GM21576 (cell line): Measurements from ENCODE around the gene XYLT1.

ENCODE experiments used
- ATAC-seq: cut with Tn5 transposase; IDR thresholded peaks from one replicate; pipeline ENCODE4 v1.9.1; 2021; ENCODE audit warnings: mild to moderate bottlenecking, moderate library complexity; ENCODE audit not compliant: unreplicated experiment

Gene XYLT1

DNA sequence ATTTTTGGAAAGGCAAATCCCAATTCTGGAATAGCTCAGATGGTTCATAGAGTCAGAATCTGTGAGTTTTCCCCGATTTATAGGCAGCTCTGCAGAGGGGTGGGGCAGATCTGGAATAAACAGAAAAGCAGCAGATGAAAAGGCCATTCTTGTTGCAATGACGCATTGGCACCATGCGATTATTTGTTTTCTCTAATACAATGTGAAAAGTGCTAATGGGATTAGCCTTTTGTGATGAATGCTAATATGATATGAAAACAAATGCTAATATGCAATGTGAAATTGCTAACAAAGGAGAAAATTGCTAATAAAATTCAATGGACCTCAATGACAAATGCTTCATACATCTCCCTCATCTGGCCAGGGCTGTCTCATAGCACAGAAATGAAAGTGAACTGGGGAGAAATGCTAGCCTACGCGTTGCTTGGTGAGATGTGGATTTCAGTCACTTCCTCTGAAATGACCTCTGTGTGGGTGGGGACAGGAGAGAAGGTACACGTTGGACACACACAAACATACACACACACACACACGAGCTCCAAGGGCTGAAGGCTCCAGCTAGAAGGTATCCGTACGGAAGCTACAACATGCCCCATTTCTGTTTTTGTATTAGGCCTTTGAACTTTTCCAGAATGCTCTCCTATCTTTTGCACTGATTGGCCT, 394.5 kb downstream of the XYLT1 start:
- ATAC-seq: no peak

DNA sequence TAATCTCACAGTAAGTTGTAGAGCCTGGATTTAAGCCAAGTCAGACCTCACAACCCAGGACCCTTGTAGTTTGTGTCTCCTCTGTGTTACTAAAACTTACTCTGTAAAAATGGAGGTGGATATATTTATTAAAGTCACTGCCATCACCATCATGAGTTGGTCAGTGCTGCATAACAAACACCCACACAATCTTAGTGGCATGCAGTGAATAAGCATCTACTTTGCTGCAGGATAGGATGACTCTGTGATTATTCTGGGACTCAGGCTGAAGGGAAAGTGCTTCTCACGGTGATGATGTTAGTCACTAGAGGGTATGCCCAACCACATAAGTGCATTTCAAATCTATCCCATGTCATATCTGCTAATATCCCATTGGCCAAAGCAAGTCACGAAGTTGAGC, 398.7 kb downstream of the XYLT1 start:
- ATAC-seq: no peak

DNA sequence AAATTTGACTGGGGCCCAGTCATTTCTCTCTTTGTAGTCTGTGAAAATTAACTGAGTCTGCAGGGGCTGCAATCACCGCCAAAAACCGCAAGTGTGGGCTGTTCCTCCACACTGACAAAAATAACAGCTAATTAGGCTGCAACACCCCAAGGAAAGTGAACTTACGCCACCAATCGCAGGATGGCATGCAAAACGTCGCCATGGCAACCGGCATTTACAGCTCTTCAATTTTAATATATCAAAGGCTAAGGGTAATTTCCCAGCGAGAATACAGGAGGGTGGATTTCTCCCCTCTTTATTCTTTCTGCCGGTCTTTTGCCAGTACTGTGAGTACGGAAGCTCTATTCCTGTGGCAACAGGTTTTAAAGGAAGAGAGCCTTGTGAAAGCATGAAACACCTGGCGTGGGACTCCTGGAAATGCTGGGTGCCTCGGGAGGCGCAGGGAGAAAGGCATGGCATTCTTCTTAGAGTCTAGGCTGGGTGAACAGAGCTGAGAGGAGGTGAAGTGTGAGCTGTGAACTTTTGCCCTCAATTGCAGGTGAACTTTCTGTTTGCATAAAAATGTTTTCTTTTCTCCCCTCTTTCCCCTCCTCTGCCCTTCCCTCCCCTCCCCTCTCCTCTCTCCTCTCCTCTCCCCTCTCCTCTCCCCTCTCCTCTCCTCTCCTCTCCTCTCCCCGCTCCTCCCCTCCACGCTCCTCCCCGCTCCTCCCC, 399.7 kb downstream of the XYLT1 start:
- peak; percentile 75 for ATAC-seq

- ATAC-seq: no peak
Observed at GRCh38 chr16:17069681-17070080, 401.1 kb downstream of the XYLT1 start.

GRCh38 chr16:17068524-17068923, 402.2 kb downstream of the XYLT1 start:
- ATAC-seq: no peak

DNA sequence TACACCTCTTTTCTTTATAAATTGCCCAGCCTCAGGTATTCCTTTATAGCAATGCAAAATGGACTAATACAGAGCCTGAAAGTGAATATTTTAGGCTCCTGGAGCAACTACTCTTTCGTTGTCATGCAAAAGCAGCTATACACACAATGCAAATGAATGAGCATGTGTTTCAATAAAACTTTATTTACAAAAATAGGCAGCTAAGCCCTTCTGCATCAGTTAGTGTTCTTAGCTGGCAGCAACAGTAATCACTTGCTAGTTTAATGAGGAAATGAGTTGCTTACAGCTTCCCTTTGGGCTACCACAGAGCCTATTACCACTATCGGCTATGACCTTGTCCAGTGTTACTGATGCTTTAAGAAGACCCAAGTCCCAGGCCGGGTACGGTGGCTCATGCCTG, 402.9 kb downstream of the XYLT1 start:
- no peak for ATAC-seq

- no peak for ATAC-seq
Observed at GRCh38 chr16:17063201-17064139, 407.3 kb downstream of the XYLT1 start.

DNA sequence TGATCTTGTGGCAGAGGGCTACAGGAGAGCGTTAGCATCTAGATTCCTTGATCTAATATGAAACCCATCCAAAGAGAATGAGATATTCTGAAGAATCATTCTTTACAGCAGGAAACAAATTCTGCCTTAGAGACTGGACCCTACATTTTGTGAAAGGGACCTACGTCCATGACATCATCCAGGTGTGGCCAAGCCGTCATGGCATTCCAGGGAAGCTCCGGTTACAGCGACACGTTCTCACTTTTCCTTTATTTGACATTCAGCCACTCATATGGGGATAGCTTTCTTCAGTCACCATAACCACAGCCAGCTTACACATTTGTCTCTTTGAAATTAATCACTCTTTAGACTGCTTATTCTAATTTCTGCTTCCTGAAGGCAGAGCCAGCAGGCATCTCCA, 408.1 kb downstream of the XYLT1 start:
- ATAC-seq: no peak

DNA sequence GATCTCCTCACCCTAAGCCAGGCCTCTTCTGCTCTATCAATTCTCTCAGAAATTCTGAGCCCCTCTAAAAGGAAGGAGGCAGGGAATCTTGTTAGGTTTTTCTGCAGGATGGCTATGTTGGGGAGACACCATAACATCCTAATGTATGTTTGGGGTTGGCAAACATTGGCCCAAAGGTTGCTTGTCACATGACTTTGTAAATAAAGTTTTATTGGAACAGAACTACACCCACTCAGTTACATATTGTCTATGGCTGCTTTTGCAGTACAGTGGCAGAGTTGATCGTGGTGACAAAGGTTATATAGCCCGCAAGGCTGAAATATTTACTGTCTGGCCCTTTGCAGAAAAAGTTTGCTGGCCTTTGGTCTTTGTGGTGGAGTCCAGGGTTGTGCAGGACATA, 409.4 kb downstream of the XYLT1 start:
- ATAC-seq: no peak

DNA sequence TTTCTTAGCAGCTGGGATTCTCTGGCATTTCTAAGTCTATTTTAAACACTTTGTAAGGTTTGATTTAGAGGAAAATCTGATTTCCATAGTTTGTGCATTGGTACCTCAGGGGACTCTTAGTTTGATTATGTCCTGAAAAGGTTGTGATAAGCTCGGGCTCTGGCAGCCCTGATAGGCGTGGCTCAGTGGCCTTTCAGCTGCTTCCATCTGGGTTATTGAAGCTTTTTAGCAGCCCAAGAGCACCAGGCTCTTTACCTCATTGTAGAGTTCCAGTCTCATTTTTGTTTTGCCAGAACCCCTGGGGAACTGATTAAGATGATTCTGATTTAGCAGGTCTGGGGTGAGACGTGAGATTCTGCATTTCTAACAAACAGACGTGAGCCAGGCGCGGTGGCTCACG, 412.3 kb downstream of the XYLT1 start:
- ATAC-seq: no peak

DNA sequence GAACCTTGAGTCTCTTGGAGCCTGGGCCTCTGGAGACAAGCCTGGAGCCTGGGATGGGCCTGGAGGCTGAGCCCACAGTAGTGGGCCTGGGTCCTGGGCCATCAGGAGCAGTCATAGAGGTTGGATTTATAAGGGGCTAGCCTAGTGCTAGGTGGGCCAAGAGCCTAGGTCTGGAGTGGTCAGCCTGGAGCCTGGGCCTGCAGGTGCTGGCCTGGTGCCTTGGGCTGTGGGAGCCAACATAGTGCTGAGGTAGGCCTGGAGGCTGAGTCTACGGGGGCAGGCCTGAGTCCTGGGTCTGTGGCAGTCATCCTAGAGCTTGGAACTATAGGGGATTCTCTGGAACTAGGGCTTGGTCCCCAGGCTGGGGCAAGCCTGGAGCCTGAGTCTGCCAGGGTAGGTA, 414.1 kb downstream of the XYLT1 start:
- ATAC-seq: no peak

DNA sequence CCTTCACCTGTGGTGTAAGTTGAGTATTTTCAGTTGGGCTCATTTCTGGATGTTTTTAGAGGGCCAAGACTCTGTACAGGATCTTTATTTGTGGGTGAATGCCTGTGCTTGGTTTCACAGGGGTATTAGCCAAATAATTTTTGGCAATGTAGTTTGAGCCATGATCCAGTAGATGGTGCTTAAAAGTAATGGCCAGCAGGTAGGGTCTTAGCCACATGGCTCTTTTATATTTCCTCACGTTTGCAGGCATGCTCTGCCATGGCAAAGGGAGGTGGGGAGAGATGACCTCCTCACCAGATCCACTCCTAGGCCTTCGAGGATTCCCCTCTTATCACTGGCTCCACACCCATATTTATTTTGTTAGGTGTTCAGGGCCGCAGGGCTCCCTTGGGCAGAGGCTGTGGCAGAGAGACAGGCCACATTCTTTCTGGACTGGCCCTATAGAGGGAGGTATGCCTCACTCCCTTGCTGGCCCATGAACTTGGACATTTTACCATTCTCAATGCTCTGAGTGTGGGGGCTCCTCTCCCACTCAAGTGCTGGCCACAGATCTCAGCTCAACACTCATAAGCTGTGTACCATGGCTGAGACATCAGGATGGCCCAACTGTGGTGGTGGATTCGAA, 417.1 kb downstream of the XYLT1 start:
- no peak for ATAC-seq
